ENCODE results near the gene CAMK1.

The CAMK1 gene

GRCh38 chr3:9710174-9710739 lies 59.5 kb downstream of the CAMK1 start:
- no peak for DNase-seq (ENCODE audit: low spot score)
